GM19372 (cell line): ENCODE measurements around the gene LCN15.
"Not testable (repeated sequence)": the region's sequence is repeated elsewhere in the genome, so short reads cannot be mapped to it uniquely, and the experiment has no call there.

Source experiments
- ATAC-seq: cut with Tn5 transposase; IDR thresholded peaks from one replicate; pipeline ENCODE4 v1.9.1; 2021; ENCODE audit warnings: mild to moderate bottlenecking, low read depth, moderate library complexity; ENCODE audit not compliant: unreplicated experiment

Gene LCN15

DNA sequence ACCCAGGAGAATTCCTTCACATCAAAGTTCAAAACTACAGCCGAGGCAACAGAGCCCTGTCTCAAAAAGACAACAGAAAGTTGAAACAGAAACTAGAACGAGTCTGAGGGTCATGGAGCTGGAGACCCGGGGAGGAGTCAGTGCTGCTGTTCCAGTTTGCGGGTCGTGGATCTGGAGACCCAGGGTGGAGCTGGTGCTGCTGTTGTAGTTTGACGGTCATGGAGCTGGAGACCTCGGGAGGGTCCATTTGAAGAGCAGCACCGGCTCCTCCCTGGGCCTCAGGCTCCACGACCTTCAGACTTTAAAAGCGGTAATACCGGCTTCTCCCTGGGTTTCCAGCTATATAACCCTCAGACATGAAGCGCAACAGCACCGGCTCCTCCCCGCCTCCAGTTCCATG, 13.0 kb upstream of the LCN15 start:
- no peak for ATAC-seq

GRCh38 chr9:136776947-136777346, 12.6 kb upstream of the LCN15 start:
- ATAC-seq, result no peak

- ATAC-seq, result no peak
Measured at GRCh38 chr9:136775191-136775590, 10.9 kb upstream of the LCN15 start.

GRCh38 chr9:136774416-136775045, 10.2 kb upstream of the LCN15 start:
- ATAC-seq, result no peak

GRCh38 chr9:136773386-136774044, 9.2 kb upstream of the LCN15 start:
- ATAC-seq, result no peak

DNA sequence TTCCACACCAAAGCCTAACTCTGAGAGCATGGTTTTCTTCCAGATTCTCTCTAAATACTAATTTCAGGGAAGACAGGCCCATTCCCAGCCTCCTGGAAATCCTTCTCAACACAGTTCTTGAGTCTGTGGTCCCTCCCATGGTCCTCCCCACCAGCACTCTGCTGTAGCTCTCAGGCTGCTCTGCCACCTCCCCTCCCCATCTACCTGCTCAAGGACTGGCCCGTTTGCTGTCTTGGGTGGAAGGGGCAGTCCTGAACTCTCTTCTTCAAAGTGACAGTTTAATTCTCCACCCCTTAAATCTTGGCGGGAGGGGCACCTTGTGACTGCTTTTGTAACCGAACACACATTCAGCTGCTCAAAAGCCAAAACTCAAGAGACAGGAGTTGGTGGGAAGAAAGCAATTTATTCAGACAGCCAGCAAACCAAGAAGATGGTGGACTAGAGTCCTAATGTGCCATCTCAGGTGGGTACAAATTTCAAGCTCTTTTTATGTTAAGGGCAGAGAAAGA, 7.6 kb upstream of the LCN15 start:
- no peak for ATAC-seq

- no peak for ATAC-seq
Measured at GRCh38 chr9:136769710-136770191, 5.4 kb upstream of the LCN15 start.

DNA sequence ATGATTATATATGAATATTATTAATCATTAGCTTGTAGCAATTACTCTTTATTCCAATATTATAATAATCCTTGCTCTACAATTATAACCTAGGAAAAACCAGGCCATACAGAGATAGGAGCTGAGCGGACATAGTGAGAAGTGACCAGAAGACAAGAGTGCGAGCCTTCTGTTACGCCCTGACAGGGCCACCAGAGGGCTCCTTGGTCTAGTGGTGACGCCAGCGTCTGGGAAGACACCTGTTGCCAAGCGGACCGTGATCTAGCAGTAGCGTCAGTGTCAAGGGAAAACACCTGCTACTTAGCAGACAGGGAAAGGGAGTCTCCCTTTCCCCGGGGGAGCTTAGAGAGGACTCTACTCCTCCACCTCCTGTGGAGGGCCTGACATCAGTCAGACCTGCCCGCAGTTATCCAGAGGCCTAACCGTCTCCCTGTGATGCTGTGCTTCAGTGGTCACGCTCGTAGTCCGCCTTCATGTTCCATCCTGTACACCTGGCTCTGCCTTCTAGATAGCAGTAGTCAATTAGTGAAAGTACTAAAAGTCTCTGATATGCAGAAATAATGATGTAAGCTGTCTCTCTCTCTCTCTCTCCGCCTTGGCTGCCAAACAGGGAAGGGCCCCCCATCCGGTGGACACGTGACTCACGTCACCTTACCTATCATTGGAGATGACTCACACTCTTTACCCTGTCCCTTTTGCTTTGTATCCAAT, 2.2 kb upstream of the LCN15 start:
- ATAC-seq, result not testable (repeated sequence)

GRCh38 chr9:136765745-136766409, 1.6 kb upstream of the LCN15 start:
- ATAC-seq, result not testable (repeated sequence)

DNA sequence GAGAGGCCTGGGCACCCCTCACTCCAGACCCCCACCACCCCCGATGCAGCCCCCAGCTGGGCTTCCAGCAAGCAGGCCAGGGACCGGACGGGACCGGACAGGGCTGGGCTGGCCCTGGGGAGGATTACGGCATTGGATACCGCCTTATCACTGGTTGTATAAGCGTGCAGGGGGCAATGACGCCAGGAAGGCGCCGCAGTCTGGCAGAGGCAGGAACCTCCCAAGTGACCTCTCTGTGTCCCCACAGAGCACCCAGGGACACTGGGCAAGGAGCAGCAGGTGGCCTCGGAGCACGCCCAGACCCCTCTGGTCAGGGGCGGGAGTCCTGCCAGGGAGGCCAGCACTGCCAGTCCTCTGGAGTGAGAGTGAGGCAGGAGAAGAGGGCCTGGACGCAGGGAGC, 723 bp upstream of the LCN15 start:
- ATAC-seq, result no peak

DNA sequence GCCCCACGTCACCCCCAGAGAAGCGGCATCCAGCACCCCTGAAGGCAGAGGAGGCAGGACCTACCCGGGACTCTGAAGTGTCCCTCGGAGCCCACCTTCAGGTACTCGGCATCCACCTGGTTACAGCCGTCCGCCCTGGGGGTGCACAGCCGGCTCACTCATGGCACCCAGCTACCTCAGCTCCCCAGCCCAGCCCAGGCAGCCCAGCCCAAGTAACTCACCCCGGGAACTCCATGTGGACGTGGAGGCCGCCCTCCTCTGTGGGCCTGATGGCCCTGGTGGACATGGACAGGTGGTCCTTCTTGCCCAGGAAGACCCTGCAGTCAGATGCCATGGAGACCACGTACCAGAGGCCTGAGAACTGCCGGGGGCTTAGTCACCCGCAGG, 676 bp downstream of the LCN15 start:
- ATAC-seq, result no peak

GRCh38 chr9:136762915-136763648, 1.2 kb downstream of the LCN15 start:
- ATAC-seq, result no peak

GRCh38 chr9:136762221-136762691, 2.1 kb downstream of the LCN15 start:
- no peak for ATAC-seq

DNA sequence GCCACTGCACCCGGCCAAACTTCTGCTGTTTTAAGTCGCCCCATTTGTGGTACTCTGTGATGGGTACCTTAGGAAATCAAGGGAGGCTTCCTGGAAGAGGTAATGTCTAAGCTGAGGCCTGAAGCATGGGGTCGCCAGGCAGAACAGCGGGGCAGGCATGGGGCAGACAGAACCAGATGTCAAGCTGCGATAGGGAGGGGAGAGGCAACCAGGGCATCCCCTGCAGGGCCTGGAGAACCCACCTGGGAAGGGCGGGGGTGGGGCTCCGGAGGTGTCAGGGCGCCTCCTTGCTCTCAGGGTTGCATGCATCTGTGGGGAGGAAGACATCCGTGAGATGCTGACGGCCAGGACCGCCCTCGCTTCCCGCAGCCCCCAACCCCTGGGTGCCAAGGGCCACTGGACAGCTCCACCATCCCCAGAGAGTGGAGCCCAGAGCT, 2.8 kb downstream of the LCN15 start:
- no peak for ATAC-seq

DNA sequence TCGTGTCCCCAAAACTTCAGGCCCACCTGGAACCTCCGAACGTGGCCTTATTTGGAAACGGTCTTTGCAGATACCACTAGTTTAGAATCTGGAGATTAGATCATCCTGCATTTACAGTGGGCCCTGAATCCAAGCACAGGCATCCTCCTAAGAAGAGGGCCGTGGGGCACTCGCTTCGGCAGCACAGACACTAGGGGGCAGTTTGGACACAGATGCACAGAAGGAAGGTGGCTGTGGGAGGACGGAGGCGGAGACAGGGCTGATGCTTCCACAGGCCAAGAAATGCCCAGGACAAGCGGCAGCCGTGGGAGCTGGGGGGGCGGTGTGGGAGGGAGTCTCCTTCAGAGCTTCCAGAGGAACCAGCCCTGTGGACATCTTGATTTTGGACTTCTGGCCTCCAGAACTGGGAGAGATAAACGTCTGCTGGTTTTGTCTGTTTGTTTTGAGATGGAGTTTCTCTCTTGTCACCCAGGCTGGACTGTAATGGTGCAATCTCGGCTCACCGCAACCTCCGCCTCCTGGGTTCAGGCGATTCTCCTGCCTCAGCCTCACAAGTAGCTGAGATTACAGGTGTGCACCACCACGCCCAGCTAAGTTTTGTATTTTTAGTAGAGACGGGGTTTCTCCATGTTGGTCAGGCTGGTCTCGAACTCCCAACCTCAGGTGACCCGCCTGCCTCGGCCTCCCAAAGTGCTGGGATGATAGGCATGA, 3.3 kb downstream of the LCN15 start:
- ATAC-seq, result not testable (repeated sequence)

- ATAC-seq, result no peak
Measured at GRCh38 chr9:136760424-136760823, 3.9 kb downstream of the LCN15 start.

GRCh38 chr9:136759436-136760325, 4.6 kb downstream of the LCN15 start:
- ATAC-seq, result no peak

DNA sequence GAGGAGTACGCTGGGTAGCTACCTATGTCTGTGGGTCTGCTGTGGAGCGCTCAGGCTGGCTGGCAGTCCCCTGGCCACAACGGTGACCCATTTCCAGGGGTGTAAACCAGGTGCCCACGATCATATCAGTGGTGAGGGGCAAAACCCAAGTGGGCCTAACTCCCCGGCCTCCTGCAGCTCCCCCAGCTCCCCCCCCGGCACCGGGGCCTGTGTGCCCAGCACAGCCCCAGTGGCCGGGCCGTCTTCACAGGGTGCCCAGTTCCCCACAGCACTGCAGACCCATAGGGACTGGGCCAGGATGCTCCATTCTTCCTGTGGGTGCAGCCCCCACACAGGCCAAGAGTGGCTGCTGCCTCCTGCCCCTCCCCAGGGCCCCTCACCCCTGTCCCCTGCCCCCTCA, 5.3 kb downstream of the LCN15 start:
- ATAC-seq, result no peak
